ENCODE data around the gene CLCN7. TPM values are rescaled to one million over a fixed set of nuclear protein-coding genes. Genes with fewer than 3 reads are reported as not detected.

Gene CLCN7
- total and polyA plus RNA-seq, 9 of the 15 experiments (the other 6 are each of a cell fraction or from before 2014, with no cell fraction given), result 0.06 to 126 (median 18.7) TPM

- no peak for TF ChIP-seq KDM5B (IDR thresholded peaks at IDR 0.05; ENCODE audit: insufficient replicate concordance, low read depth, low read length)
- no peak for TF ChIP-seq CBFB (CRISPR knock-in tag; IDR thresholded peaks at IDR 0.05)
- no peak for TF ChIP-seq BMI1 (IDR thresholded peaks at IDR 0.05; ENCODE audit: low read length)
- peak; percentile 15 for TF ChIP-seq RBM22 (IDR thresholded peaks at IDR 0.05; ENCODE audit: low read depth, low read length, poor library complexity, severe bottlenecking)
- peak; percentile 46; the same call in 1 of the 2 replicates for TF ChIP-seq RBFOX2 (IDR thresholded peaks at IDR 0.05; ENCODE audit: low read depth, low read length)
- TF ChIP-seq POLR2G (IDR thresholded peaks at IDR 0.05; ENCODE audit: low read depth, low read length), result peak; percentile 53; the same call in 1 of the 2 replicates
- no peak for TF ChIP-seq RBM14 (IDR thresholded peaks at IDR 0.05; ENCODE audit: borderline replicate concordance, insufficient read depth, low read depth, low read length)
- CTCF ChIA-PET (ENCODE audit: low intra/inter-chr PET ratio), result no interaction called here
- no peaks in the 10 kb centered on the region for H3K9me1 ChIP-seq (ENCODE audit: control insufficient read depth, insufficient read depth, low read length)
- no peaks in the 10 kb centered on the region; the same call in 1 of the 2 replicates for H3K9me3 ChIP-seq (replicated peaks; ENCODE audit: control insufficient read depth, insufficient read depth, low read depth, low read length)
- DNase-seq (ENCODE audit: extremely low read depth in 1 of 4, low spot score in 3 of 4), result no peak
- WGBS (ENCODE audit: insufficient coverage, low coverage, missing lambda C conversion rate), result 92% methylated on average over 34 of the region's 44 CpGs
- H3K27ac ChIP-seq (ENCODE audit: extremely low read depth, low read depth, low read length), result no peak overlapping the region
- intact Hi-C loops (cut with micrococcal nuclease) (no loop called here), in situ Hi-C loops (cut with MboI) (no loop called here)
- H3K36me3 ChIP-seq (ENCODE audit: control insufficient read depth, insufficient read depth, low read length), result peaks cover 48% of the 10 kb centered on the region; the same call in 1 of the 3 replicates
- H3K4me1 ChIP-seq (replicated peaks in 1 of 2; ENCODE audit: control insufficient read depth in 2 of 2, insufficient read depth in 2 of 2, low read length in 2 of 2), result peaks cover 0 to 43% of the 10 kb centered on the region in 2 experiments; a peak in 2 of 5 replicates
- H3K9ac ChIP-seq (ENCODE audit: insufficient read depth in 1 of 2, low read depth in 2 of 2, low read length in 2 of 2), result no peak overlapping the region; a peak in 1 of 4 replicates
- H4K20me1 ChIP-seq (replicated peaks; ENCODE audit: control insufficient read depth, insufficient read depth, low read length), result no peaks in the 10 kb centered on the region
- no peak overlapping the region for H3K4me2 ChIP-seq (ENCODE audit: insufficient read depth, low read length)
- no peak for FAIRE-seq
- no peak overlapping the region for H3K4me3 ChIP-seq
- no TSS peak for BruUV-seq (replicated peaks)
- POLR2A ChIA-PET, result interaction anchor here (0.6 to 1.3 kb wide), 3 partner anchors 9 to 151 kb away, joined by 3 to 4 read pairs (median 4); no protein-coding TSS in a partner anchor
- no peak overlapping the region for H2AFZ ChIP-seq (ENCODE audit: low read depth, low read length)
- ATAC-seq, result no peak
- no peaks in the 10 kb centered on the region for H3K27me3 ChIP-seq (ENCODE audit: control insufficient read depth in 2 of 2, insufficient read depth in 2 of 2, low read length in 2 of 2)
- no peaks in the 10 kb centered on the region for H3K79me2 ChIP-seq (ENCODE audit: control insufficient read depth, insufficient read depth, low read length)
Measured at GRCh38 chr16:1509307-1510221, 34.7 kb upstream of the CLCN7 start.

Data from K562 (cell line).